WTC11 (cell line): Measurements from ENCODE around the gene SDC4. TPM values are rescaled to one million over a fixed set of nuclear protein-coding genes. Genes with fewer than 3 reads are reported as not detected.

Experiments
- ATAC-seq: fragments of 200-7000 bp; cut with Tn5 transposase; 2 replicates; pipeline ENCODE4 v1.10.0; 2021; ENCODE audit warnings: mild to moderate bottlenecking, moderate library complexity
- CTCF ChIA-PET: fragments of 300-600 bp; sonication (Branson Sonifier 250); formaldehyde crosslinking; loops from one replicate; lab custom pipeline; 2021; ENCODE audit warnings: antibody characterized with exemption; lab: Charles Lee
- POLR2A ChIA-PET: fragments of 350-600 bp; sonication (Branson Sonifier 250); formaldehyde crosslinking; loops from one replicate; lab custom pipeline; 2021; ENCODE audit warnings: antibody characterized with exemption; lab: Charles Lee
- DNase-seq: peaks from one replicate; pipeline ENCODE4 v3.0.0; 2021; ENCODE audit warnings: low spot score
- H3K27ac Mint-ChIP-seq: 2 replicates; pipeline ENCODE4 v1.8.0; 2021; ENCODE audit warnings: mixed read lengths
- H3K27me3 Mint-ChIP-seq: 2 replicates; pipeline ENCODE4 v1.8.0; 2021; ENCODE audit warnings: low read depth, mild to moderate bottlenecking, moderate library complexity, mixed read lengths
- H3K36me3 Mint-ChIP-seq: 2 replicates; pipeline ENCODE4 v1.8.0; 2021; ENCODE audit warnings: mixed read lengths
- H3K4me1 Mint-ChIP-seq: 2 replicates; pipeline ENCODE4 v1.8.0; 2022; ENCODE audit warnings: mixed read lengths
- H3K4me3 Mint-ChIP-seq: 2 replicates; pipeline ENCODE4 v1.8.0; 2021; ENCODE audit warnings: mild to moderate bottlenecking, moderate library complexity, mixed read lengths
- H3K9me3 Mint-ChIP-seq: 2 replicates; pipeline ENCODE4 v1.8.0; 2021; ENCODE audit warnings: mixed read lengths
- CREB1 ChIP-seq: sonication (generic); formaldehyde crosslinking; IDR thresholded peaks from 2 replicates; pipeline ENCODE4 v1.8.0; 2023; ENCODE audit warnings: mild to moderate bottlenecking, missing genetic modification reagents
- NFATC4 ChIP-seq: fragments of 250-450 bp; sonication (Bioruptor Pico); IDR thresholded peaks from 2 replicates; pipeline ENCODE4 v1.9.0; 2021; ENCODE audit warnings: mild to moderate bottlenecking
- NR2C2 ChIP-seq: sonication (generic); formaldehyde crosslinking; IDR thresholded peaks from 2 replicates; pipeline ENCODE4 v1.8.0; 2022; ENCODE audit warnings: mild to moderate bottlenecking, missing genetic modification reagents
- ZNF671 ChIP-seq: fragments of 250-450 bp; sonication (Bioruptor Pico); IDR thresholded peaks from 2 replicates; pipeline ENCODE4 v1.8.0; 2021; ENCODE audit warnings: mild to moderate bottlenecking
- total RNA-seq: library from RNA; stranded (reverse); gene quantifications from 3 replicates; pipeline ENCODE4 v1.2.3, GENCODE V29; 2021
- TF ChIP-seq, protein P1 (sequence below): sonication (generic); formaldehyde crosslinking; IDR thresholded peaks from 2 replicates; pipeline ENCODE4 v1.8.1; 2023; ENCODE audit warnings: mild to moderate bottlenecking, moderate library complexity, missing genetic modification reagents
- TF ChIP-seq, protein P2 (sequence below): sonication (generic); formaldehyde crosslinking; IDR thresholded peaks from 2 replicates; pipeline ENCODE4 v1.8.1; 2023; ENCODE audit warnings: mild to moderate bottlenecking, missing genetic modification reagents
- TF ChIP-seq, protein P3 (sequence below): sonication (generic); formaldehyde crosslinking; IDR thresholded peaks from 2 replicates; pipeline ENCODE4 v1.8.1; 2023; ENCODE audit warnings: mild to moderate bottlenecking, missing genetic modification reagents, borderline replicate concordance
- TF ChIP-seq, protein P4 (sequence below): sonication (generic); formaldehyde crosslinking; IDR thresholded peaks from 2 replicates; pipeline ENCODE4 v1.8.0; 2023; ENCODE audit warnings: mild to moderate bottlenecking, missing genetic modification reagents

Gene SDC4
- total RNA-seq, 1 experiment from 2014 or later, result 64.0 TPM

DNA sequence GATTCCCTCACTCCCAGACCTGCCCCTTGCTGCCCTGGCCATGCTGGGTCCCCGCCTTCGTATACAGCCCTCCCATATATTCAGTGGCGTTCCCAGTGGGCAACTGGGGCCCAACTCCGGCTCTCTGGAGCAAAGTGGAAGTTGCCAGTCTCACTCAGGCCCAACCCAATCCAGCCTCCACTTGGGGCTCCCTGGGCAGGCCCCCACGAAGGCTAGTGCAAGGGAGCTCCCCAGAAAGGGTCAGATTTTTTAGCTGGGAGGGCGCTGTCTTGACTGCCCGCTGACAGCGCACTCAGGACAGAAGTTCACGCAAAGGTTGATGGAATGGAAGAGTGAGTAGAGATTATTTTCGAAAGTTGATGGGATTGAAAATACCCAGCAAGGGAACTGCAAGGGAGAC is 24.0 kb upstream of the SDC4 start (continued):
- TF ChIP-seq, protein P1, sequence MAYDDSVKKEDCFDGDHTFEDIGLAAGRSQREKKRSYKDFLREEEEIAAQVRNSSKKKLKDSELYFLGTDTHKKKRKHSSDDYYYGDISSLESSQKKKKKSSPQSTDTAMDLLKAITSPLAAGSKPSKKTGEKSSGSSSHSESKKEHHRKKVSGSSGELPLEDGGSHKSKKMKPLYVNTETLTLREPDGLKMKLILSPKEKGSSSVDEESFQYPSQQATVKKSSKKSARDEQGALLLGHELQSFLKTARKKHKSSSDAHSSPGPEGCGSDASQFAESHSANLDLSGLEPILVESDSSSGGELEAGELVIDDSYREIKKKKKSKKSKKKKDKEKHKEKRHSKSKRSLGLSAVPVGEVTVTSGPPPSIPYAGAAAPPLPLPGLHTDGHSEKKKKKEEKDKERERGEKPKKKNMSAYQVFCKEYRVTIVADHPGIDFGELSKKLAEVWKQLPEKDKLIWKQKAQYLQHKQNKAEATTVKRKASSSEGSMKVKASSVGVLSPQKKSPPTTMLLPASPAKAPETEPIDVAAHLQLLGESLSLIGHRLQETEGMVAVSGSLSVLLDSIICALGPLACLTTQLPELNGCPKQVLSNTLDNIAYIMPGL (CRISPR knock-in tag), result no peak
- TF ChIP-seq, protein P2, sequence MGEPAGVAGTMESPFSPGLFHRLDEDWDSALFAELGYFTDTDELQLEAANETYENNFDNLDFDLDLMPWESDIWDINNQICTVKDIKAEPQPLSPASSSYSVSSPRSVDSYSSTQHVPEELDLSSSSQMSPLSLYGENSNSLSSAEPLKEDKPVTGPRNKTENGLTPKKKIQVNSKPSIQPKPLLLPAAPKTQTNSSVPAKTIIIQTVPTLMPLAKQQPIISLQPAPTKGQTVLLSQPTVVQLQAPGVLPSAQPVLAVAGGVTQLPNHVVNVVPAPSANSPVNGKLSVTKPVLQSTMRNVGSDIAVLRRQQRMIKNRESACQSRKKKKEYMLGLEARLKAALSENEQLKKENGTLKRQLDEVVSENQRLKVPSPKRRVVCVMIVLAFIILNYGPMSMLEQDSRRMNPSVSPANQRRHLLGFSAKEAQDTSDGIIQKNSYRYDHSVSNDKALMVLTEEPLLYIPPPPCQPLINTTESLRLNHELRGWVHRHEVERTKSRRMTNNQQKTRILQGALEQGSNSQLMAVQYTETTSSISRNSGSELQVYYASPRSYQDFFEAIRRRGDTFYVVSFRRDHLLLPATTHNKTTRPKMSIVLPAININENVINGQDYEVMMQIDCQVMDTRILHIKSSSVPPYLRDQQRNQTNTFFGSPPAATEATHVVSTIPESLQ (CRISPR knock-in tag), result no peak
- TF ChIP-seq NR2C2 (no peak), NFATC4 (CRISPR knock-in tag) (no peak), ZNF671 (CRISPR knock-in tag) (no peak)

DNA sequence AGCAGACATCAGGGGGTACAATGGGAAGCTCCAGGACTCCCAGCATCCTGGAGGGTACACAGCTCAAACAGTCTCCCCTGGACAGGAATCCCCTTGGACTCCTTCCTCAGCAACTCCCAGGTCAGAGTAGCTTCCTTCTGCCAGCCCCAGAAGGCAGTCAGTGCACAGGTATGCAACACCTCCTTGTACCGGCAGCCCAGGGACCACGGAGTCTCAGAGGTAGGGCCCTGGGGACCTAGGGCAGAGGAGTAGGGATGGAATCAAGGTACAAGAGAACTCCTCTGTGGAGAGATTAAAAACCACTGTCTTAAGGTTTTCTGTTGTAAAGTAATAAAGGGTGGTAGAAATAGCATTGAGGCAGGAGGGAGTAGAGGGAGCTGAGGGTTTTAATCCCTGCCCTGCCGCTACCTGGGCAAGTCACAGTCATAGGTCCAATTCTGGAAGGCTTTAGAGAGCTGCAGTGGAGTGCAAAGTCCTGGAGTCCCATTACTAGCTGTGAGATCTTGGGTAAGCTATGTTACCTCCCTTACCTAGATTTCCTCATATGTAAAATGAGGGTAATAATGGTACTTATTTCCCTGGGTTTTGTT is 22.4 kb upstream of the SDC4 start:
- TF ChIP-seq, protein P1 (CRISPR knock-in tag), result no peak
- TF ChIP-seq, protein P3, sequence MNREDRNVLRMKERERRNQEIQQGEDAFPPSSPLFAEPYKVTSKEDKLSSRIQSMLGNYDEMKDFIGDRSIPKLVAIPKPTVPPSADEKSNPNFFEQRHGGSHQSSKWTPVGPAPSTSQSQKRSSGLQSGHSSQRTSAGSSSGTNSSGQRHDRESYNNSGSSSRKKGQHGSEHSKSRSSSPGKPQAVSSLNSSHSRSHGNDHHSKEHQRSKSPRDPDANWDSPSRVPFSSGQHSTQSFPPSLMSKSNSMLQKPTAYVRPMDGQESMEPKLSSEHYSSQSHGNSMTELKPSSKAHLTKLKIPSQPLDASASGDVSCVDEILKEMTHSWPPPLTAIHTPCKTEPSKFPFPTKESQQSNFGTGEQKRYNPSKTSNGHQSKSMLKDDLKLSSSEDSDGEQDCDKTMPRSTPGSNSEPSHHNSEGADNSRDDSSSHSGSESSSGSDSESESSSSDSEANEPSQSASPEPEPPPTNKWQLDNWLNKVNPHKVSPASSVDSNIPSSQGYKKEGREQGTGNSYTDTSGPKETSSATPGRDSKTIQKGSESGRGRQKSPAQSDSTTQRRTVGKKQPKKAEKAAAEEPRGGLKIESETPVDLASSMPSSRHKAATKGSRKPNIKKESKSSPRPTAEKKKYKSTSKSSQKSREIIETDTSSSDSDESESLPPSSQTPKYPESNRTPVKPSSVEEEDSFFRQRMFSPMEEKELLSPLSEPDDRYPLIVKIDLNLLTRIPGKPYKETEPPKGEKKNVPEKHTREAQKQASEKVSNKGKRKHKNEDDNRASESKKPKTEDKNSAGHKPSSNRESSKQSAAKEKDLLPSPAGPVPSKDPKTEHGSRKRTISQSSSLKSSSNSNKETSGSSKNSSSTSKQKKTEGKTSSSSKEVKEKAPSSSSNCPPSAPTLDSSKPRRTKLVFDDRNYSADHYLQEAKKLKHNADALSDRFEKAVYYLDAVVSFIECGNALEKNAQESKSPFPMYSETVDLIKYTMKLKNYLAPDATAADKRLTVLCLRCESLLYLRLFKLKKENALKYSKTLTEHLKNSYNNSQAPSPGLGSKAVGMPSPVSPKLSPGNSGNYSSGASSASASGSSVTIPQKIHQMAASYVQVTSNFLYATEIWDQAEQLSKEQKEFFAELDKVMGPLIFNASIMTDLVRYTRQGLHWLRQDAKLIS (CRISPR knock-in tag), result no peak
- TF ChIP-seq, protein P4, sequence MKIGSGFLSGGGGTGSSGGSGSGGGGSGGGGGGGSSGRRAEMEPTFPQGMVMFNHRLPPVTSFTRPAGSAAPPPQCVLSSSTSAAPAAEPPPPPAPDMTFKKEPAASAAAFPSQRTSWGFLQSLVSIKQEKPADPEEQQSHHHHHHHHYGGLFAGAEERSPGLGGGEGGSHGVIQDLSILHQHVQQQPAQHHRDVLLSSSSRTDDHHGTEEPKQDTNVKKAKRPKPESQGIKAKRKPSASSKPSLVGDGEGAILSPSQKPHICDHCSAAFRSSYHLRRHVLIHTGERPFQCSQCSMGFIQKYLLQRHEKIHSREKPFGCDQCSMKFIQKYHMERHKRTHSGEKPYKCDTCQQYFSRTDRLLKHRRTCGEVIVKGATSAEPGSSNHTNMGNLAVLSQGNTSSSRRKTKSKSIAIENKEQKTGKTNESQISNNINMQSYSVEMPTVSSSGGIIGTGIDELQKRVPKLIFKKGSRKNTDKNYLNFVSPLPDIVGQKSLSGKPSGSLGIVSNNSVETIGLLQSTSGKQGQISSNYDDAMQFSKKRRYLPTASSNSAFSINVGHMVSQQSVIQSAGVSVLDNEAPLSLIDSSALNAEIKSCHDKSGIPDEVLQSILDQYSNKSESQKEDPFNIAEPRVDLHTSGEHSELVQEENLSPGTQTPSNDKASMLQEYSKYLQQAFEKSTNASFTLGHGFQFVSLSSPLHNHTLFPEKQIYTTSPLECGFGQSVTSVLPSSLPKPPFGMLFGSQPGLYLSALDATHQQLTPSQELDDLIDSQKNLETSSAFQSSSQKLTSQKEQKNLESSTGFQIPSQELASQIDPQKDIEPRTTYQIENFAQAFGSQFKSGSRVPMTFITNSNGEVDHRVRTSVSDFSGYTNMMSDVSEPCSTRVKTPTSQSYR (CRISPR knock-in tag), result no peak
- no peak for TF ChIP-seq CREB1 (CRISPR knock-in tag)
- TF ChIP-seq, all 79 proteins: peak for 0
- ChIA-PET POLR2A (no interaction called here), CTCF (interaction anchor here (0.6 to 5.5 kb wide), 5 partner anchors 9 to 449 kb away, joined by 3 to 164 read pairs (median 6); partner anchors contain the start of gene SYS1)
- no peak for ATAC-seq
- no peak overlapping the region for H3K4me3 Mint-ChIP-seq
- peaks cover 13% of the 10 kb centered on the region for H3K4me1 Mint-ChIP-seq
- H3K27ac Mint-ChIP-seq, result no peak overlapping the region
- no peaks in the 10 kb centered on the region for H3K9me3 Mint-ChIP-seq
- H3K27me3 Mint-ChIP-seq, result peaks cover 6% of the 10 kb centered on the region
- no peaks in the 10 kb centered on the region; the same call in none of the 2 replicates for H3K36me3 Mint-ChIP-seq
- DNase-seq, result no peak
